ENCODE data around the gene MMP20.

MMP20 gene

GRCh38 chr11:102576350-102576749 lies 48.8 kb downstream of the MMP20 start:
- TF ChIP-seq TAF1 (IDR thresholded peaks at IDR 0.05; ENCODE audit: low read depth) (no peak), FOXM1 (IDR thresholded peaks at IDR 0.05; ENCODE audit: borderline replicate concordance, low read depth) (no peak), YY1 (IDR thresholded peaks at IDR 0.05; ENCODE audit: low read depth) (no peak), REST (IDR thresholded peaks at IDR 0.05; ENCODE audit: low read depth) (no peak), CREB1 (IDR thresholded peaks at IDR 0.05; ENCODE audit: low read depth) (no peak), RAD21 (IDR thresholded peaks at IDR 0.05; ENCODE audit: low read depth) (no peak), CEBPB (IDR thresholded peaks at IDR 0.05) (no peak), USF1 (IDR thresholded peaks at IDR 0.05) (no peak), TEAD4 (IDR thresholded peaks at IDR 0.05) (no peak), ZBTB7A (IDR thresholded peaks at IDR 0.05; ENCODE audit: low read depth) (no peak)

GRCh38 chr11:102575012-102575411 lies 50.1 kb downstream of the MMP20 start:
- TF ChIP-seq YY1 (IDR thresholded peaks at IDR 0.05; ENCODE audit: low read depth) (no peak), EP300 (IDR thresholded peaks at IDR 0.05; ENCODE audit: borderline replicate concordance) (no peak), NFIC (IDR thresholded peaks at IDR 0.05) (no peak), USF1 (IDR thresholded peaks at IDR 0.05) (no peak), EGR1 (IDR thresholded peaks at IDR 0.05) (no peak), FOXM1 (IDR thresholded peaks at IDR 0.05; ENCODE audit: borderline replicate concordance, low read depth) (no peak), MAX (IDR thresholded peaks at IDR 0.05) (no peak), CEBPB (IDR thresholded peaks at IDR 0.05) (no peak), ZBTB7A (IDR thresholded peaks at IDR 0.05; ENCODE audit: low read depth) (no peak)

- no peak for TF ChIP-seq ZBTB7A (IDR thresholded peaks at IDR 0.05; ENCODE audit: low read depth)
- TF ChIP-seq EGR1 (IDR thresholded peaks at IDR 0.05) = no peak
- no peak for TF ChIP-seq YY1 (IDR thresholded peaks at IDR 0.05; ENCODE audit: low read depth)
- no peak for TF ChIP-seq TEAD4 (IDR thresholded peaks at IDR 0.05)
- TF ChIP-seq RAD21 (IDR thresholded peaks at IDR 0.05; ENCODE audit: low read depth) = no peak
- no peak for TF ChIP-seq REST (IDR thresholded peaks at IDR 0.05; ENCODE audit: low read depth)
- TF ChIP-seq TCF12 (IDR thresholded peaks at IDR 0.05; ENCODE audit: low read depth) = no peak
- TF ChIP-seq MAX (IDR thresholded peaks at IDR 0.05) = no peak
- TF ChIP-seq EP300 (IDR thresholded peaks at IDR 0.05; ENCODE audit: borderline replicate concordance) = no peak
- TF ChIP-seq USF1 (IDR thresholded peaks at IDR 0.05) = no peak
- TF ChIP-seq NFIC (IDR thresholded peaks at IDR 0.05) = no peak
- TF ChIP-seq TAF1 (IDR thresholded peaks at IDR 0.05; ENCODE audit: low read depth) = no peak
- TF ChIP-seq CREB1 (IDR thresholded peaks at IDR 0.05; ENCODE audit: low read depth) = no peak
- TF ChIP-seq CEBPB (IDR thresholded peaks at IDR 0.05) = no peak
- TF ChIP-seq FOXM1 (IDR thresholded peaks at IDR 0.05; ENCODE audit: borderline replicate concordance, low read depth) = no peak
Measured at GRCh38 chr11:102573851-102574250, 51.3 kb downstream of the MMP20 start.

GRCh38 chr11:102572554-102573220 lies 52.4 kb downstream of the MMP20 start:
- no peak for TF ChIP-seq MAX (IDR thresholded peaks at IDR 0.05)
- TF ChIP-seq USF1 (IDR thresholded peaks at IDR 0.05) = no peak
- TF ChIP-seq YY1 (IDR thresholded peaks at IDR 0.05; ENCODE audit: low read depth) = no peak
- TF ChIP-seq RAD21 (IDR thresholded peaks at IDR 0.05; ENCODE audit: low read depth) = no peak
- no peak for TF ChIP-seq EGR1 (IDR thresholded peaks at IDR 0.05)
- TF ChIP-seq TEAD4 (IDR thresholded peaks at IDR 0.05) = no peak
- TF ChIP-seq ZBTB7A (IDR thresholded peaks at IDR 0.05; ENCODE audit: low read depth) = no peak
- TF ChIP-seq EP300 (IDR thresholded peaks at IDR 0.05; ENCODE audit: borderline replicate concordance) = no peak
- no peak for TF ChIP-seq NFIC (IDR thresholded peaks at IDR 0.05)
- TF ChIP-seq TAF1 (IDR thresholded peaks at IDR 0.05; ENCODE audit: low read depth) = no peak
- TF ChIP-seq FOXM1 (IDR thresholded peaks at IDR 0.05; ENCODE audit: borderline replicate concordance, low read depth) = no peak
- no peak for TF ChIP-seq REST (IDR thresholded peaks at IDR 0.05; ENCODE audit: low read depth)
- TF ChIP-seq CEBPB (IDR thresholded peaks at IDR 0.05) = no peak
- TF ChIP-seq CREB1 (IDR thresholded peaks at IDR 0.05; ENCODE audit: low read depth) = no peak
- TF ChIP-seq TCF12 (IDR thresholded peaks at IDR 0.05; ENCODE audit: low read depth) = no peak
